ENCODE data around the gene CFAP45.

The CFAP45 gene

DNA sequence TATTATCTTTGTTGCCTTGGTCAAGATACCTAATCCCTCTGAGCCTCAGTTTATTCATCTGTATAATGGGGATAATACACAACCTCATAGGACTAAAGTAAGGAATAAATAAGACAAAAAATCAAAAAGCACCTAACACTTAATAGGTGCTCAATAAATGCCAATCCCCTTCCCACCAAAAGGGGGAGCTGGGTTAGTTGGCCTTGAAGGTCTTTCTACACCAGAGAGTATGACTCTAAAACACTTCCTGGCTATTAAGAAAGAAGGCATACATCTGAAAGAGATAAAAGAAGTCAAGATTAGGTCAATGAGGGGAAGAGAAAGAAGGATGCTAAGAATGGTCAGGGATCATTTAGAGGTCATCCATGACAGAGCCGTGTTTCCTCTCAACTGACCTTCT is 48.6 kb downstream of the CFAP45 start:
- DNase-seq (ENCODE audit: low read depth), result no peak

DNA sequence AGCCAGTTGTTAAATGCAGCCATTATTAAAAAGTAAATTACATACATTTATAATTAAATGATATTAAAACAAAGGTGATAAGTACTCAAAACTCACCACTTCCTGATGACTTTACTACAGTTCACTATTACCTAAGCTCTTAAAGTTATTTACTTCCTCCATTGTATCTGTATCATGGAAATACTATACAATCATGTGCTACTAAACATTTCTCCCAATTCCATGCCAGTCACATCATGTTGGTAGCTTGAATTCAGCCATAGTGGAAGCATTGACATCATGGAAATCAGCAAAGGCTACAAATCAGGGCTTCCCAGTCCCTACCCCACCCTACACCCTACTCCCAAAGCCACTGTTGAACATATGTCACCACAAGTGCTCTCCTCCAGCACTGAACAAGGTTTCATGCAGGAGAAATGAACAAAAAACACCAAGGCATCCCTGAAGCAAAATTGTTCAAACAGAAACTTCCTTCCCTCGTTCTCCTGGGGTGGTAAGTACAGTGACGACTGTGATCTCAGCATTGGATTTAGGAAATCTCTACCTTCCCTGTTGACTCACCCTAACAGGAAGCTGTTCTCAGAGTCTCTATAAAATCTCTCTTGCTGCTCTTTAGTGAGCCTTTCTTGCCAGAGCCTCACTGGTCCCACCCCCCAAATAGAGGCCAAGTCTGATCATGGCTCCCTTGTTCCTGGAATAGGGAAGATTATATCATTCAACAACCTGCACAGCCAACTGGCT is 50.2 kb downstream of the CFAP45 start:
- DNase-seq (ENCODE audit: low read depth), result no peak

DNA sequence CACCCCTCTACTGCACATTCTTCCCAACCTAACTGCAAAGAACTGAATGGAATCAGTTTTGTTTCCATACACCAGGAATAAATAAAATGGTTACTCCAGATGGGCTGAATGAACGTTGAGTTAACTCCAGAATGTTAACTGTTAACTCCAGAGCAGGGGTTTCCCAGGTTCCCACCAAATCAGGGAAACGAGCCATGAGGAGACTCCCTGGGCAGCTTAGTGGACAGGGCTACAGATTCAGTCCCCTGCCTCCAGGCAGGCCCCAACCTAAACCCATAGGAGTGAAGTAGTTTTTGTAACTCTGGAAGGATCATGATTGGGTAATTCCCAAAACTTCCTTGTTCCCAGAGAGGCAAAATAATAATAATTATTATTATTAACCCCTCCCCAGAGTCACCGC is 51.6 kb downstream of the CFAP45 start:
- DNase-seq (ENCODE audit: low read depth), result no peak

DNA sequence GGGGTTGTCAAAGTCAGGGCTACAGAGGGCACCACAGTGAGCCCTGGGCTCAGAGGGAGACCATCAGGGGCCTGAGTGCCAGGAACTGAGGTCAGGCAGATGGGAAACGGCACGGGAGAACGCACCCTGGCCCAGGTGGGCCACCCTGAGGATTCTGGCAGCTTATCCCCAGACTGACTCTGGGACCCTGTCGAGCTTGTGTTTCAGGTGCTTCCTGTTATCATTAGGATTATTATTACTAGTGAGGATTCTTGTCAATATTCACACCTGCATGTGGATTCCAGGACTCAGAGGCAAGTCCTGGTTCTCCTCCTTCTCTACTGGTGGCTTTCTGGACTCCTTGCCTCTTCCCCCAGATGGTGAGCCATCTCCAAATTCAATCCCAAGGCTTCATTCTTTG is 52.7 kb downstream of the CFAP45 start:
- no peak for DNase-seq (ENCODE audit: low read depth)

DNA sequence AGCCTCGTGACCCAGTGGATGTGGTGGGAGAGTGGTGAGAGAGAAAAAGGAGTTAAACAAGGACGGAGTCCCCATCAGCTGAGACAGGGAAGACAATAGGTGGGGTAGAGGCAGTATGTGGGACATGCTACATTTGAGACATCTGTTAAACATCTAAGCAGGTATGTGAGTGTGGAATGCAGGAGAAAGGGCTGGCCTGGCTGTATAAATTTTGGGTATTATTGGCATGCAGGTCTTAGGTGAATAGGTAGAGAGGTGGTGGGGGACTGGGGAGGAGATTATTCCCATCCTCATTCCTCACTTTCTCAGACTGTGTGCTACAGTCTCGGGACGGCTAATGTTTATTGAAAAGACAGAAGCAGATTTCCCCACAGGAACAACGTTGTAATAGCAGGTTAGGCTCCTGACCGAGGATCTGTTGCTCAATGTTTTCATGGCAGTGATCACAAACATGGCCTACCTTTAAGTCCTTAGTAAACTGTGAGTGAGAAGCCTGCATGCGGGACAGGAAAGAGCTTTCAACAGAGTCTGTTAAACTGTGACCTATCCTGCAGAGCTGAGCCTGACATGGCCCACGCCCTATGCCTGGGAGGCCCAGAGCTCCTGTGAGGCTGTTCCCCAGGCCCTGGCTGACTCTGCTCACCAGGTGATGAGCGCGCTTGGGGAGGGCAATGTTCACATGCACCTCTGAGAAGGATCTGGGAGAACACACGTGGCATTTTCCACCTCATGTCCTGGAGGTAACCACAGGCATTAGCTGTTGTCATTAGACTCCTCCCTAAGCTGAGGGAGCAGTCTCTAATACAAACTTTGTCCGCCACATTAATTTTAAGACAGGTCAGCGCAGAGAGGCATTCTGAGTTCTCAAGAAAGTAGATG is 54.0 kb downstream of the CFAP45 start:
- no peak for DNase-seq (ENCODE audit: low read depth)

DNA sequence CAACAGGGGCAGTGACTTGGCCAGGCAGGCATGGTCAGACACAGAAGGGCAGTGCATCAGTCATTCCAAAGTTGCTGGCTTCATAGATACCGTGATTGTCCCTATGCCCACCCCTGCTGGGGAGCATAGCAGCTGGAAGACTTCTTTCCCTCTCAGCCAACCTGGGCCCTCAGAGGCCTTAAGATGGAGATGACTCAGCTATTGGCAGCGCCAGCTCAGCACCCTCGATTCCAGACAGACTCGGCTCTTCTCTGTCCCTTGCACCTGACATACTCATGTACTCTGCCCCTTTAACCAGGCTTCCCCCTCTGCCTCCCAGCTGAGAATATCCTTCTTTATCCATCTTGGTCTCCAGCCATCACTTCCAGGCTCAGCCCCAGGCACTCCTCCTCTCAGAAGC is 56.5 kb downstream of the CFAP45 start:
- DNase-seq (ENCODE audit: low read depth), result no peak

DNA sequence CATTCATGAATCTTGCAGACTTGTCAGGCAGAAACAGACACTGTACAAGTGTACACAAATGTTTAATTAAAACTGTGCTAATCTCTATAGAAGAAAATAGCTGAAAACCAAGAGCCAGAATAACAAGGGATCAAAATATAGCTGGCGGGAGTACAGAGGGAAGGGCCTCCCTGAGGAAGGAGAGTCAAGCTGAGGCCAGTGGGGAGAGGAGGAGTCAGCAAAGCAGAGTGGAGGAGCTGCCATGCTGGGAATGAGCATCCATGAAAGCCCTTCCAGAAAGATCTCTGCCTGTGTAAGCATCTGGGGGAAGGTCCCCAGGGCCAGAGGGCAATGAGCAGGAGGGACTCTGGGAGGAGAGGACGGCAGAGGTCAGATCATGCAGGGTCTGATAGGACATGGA is 58.2 kb downstream of the CFAP45 start:
- no peak for DNase-seq (ENCODE audit: low read depth)

DNA sequence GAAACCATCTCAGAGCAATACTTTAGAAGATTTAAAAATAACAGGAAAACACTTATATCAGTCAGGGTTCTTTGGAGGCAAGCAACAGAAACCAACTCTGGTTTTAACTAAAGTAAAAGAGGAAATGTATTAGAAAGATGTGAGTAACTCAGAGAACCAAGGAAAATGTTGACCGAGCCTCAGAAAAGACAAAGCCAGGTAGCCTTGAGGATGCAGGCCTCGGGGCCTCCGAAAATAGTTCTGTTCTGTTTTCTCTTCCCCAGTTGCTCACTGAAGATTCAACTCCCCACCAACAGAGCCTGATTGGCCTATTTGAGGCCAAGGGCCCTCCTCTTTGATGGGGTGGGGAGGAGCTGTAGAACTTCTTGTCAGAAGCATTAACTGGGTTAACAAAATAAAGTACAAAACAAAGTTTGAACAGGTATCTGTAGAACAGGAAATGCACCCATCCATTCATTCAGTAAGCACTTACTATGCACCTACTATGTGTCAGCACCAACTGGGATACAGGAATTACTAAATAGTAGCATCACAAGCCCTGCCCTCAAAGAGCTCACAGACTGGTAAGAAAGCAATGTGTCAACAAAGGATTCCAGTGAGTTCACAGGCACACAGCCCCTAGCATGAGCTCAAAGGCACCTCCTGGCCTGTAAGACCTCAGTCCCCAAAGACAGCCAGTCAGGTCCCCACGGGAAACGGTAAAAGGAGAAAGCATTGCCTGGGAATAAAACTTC is 60.7 kb downstream of the CFAP45 start:
- no peak for DNase-seq (ENCODE audit: low read depth)

DNA sequence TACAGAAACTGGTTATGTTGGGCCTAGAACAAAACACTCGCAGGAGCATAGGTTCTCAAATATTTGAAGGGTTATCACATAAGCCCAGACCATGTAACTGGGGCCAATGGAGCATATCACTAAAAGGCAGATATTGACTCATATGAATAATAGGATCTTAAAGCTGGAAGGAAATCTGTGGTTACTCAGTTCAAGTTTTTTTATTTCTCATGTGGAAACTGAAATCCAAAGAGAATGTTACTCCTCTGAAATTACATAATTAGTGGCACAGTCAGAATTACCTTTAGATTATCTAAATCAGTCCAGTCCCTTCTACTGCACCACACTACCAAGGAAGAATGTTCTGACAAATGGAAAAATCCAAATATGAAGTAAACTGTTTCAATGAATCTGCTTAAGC is 61.2 kb downstream of the CFAP45 start:
- DNase-seq (ENCODE audit: low read depth), result no peak

DNA sequence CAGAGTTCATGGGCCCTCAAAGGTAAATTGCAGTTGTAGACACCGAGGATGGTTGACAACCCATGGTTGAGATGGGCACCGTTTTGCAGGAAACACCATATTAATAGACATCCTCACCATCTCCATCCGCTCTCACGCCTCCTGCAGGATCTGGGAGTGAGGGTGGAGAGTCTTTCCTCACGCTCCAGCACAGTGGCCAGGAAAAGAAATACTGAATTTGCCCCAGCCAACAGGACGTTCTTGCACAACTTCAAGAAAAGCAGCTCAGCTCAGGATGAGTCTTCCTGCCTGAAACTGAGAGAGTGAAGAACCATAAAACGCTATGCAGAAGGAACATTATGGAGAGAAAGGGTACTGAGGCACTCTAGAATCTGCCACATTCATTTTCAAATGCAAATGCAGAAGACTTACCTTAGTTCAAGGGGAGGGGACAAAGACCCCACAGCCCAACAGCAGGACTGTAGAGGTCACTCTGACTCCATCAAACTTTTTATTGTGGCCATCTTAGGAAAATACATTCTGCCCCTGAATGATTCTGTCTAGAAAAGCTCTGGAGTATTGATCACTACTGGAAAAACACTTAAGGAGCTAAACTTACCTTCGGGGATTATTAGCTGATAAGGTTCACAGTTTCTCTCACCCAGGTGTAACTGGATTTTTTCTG is 64.0 kb downstream of the CFAP45 start:
- no peak for DNase-seq (ENCODE audit: low read depth)

DNA sequence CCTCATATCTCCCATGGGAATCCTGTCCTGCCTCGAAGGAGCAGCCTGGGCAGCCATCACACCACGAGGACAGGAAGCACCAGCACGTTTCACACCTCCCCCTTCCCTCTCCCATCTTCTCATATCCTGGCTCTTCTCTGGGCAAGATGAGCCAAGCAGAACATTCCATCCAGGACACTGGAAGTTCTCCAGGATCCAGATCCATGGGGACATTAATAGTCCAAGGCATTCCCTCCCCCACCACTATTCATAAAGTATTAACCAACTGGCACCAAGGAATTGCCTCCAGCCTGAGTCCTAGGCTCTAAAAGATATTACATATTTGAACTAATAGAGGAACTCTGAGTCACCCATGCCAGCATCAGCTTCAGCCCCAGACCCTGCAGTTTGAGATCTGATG is 64.6 kb downstream of the CFAP45 start:
- no peak for DNase-seq (ENCODE audit: low read depth)

DNA sequence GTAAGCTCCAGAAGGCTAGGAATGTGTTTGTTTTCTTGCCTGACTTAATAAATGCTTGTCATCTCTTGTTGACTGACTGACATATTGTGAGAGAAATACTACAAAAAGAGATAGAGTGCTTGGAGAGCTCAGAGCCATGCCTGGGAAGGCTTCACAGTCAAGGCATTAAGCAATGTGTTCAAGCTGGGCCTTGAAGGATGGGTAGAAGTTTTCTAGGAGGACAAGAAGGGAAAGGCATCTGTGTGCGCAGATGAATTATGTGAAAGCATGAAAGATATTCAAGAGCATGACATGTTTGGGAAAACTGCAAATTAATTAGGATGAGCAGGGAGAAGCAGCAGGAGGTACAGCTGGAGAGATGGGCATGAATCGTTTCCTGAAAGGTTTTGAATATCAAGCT is 67.7 kb downstream of the CFAP45 start:
- no peak for DNase-seq (ENCODE audit: low read depth)

DNA sequence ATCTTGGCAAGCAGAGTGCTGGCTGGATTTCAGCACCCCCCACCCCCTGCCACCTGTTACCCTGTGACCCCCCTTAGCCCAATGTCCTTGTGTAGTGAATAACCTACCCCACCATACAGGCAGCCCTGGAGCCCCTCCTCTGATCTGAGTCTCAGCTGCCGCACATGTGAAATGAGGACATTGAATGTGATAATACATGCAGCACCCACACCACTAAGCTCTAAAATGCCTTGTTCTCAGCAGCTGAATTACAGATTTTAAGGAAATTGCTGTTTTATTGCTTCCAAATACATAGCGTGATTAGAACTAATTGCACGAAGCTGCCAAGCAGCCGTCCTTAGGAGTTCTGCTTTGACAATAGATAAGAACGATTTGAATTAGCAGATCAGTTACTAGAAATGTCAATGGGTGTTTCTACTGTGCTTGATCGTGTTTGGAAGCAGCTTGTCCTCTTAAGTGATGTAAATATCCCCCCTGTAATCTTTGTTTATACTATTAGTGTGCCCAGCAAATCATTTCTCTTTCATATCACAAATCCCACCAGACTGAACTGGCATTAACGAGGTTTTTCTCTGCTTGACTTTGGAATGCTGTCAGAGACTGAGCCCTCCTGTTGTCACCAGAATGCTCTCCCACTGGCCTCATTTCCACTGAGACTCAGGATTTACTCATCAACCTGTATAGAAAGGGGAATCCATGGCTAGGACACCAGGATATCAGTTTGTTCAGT is 68.4 kb downstream of the CFAP45 start:
- DNase-seq (ENCODE audit: low read depth), result no peak

DNA sequence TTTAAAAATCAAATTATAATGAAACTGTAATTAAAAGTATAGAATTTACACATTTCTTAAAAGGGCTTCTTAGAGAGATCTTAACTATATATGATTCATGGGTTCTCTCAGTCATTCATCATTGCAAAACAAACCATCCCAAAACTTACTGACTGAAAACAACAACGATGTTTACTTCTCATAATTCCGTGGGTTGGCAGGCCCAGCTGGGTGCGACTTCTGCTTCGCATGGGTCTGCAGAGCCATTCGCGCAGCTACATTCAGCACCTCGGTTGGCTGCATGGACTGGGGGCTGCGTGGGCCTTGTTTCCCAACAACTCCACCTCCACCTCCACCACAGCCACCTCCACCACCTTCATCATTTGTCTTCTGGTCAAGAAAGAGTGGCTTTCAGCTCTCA is 69.2 kb downstream of the CFAP45 start:
- DNase-seq (ENCODE audit: low read depth), result no peak

DNA sequence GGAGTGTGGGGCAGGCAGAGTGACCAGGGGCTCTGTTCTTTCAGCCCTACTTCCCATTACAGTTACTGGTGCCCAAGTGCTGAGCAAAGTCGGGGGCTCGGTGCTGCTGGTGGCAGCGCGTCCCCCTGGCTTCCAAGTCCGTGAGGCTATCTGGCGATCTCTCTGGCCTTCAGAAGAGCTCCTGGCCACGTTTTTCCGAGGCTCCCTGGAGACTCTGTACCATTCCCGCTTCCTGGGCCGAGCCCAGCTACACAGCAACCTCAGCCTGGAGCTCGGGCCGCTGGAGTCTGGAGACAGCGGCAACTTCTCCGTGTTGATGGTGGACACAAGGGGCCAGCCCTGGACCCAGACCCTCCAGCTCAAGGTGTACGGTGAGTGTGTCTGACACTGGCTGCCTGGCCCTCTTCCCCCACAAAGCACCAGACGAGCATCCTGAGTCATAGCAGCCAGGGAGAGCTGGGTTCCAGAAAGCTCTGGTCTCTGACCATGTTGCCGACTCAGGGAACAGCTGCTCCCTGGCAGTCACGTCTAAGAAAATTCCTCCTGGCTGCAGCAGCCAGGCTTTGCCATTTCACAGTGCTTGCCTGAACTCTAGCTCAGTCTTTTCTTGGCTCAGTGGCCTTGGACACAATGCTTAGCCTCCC is 70.0 kb downstream of the CFAP45 start:
- no peak for DNase-seq (ENCODE audit: low read depth)

DNA sequence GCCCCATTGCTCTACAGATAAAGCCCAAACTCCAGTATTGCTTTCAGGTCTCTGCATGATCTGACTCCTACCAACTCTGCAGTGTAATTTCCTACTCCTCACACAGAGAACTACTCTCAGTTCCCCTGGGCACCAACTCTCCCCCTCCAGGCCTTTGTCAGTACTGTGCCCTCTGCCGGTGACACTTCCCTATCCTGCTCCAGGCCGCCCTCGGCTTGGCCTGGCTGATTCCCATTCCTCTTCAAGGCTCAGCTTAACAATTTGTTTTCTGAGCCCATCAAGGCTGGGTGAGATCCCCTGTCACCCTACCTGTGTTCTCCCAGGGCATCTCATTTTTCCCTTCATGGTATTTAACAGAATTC is 70.7 kb downstream of the CFAP45 start:
- no peak for DNase-seq (ENCODE audit: low read depth)

DNA sequence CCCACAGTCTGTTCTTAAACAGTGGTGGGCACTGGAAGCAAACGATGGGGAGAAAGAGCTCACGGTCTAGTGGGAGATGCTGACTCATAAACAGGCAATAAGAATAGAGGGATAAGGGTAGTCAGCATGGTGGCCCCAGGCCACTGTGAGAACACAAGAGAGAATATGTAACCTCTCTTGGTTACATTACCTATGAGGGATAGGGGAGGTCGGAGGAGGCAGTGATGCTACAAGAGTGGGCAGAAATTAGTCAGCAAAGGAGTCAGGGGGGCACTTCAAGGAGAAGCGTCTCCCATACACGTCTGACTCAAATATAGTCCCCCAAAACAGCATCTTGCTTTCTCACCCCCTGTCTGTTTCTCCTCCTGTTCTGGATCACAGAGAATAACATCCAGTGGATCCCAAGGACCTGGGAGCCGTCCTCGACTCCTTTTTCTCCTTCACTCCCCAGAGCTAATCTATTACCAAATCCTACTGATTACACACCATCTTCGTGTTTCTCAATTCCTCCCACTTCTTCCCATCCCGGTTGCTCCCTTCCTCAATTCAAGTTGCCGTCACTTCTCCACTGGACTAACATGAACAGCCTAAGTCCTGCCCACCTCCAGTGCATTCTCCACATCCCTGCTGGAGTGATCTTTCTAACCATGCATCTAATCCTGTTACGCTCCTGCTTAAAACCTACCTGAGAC is 71.2 kb downstream of the CFAP45 start:
- DNase-seq (ENCODE audit: low read depth), result no peak

DNA sequence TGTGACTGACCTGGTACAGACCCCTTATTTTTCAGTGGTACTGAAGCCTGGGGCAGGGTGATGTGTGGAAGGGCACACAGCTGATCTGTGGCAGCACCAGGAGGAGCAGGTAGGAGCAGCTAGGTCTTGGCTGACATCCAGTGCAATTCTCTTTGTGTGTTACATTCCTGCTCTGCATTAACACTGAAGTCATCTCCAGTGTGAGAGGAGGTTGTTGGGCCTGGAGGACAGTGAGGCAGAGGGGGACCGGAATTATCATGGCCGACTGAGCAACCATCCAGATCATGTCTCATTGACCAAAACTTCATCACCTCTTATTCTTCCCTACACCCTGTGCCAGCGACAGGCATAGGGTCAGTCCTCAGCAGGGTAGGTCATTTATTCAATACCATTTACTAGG is 71.8 kb downstream of the CFAP45 start:
- no peak for DNase-seq (ENCODE audit: low read depth)

DNA sequence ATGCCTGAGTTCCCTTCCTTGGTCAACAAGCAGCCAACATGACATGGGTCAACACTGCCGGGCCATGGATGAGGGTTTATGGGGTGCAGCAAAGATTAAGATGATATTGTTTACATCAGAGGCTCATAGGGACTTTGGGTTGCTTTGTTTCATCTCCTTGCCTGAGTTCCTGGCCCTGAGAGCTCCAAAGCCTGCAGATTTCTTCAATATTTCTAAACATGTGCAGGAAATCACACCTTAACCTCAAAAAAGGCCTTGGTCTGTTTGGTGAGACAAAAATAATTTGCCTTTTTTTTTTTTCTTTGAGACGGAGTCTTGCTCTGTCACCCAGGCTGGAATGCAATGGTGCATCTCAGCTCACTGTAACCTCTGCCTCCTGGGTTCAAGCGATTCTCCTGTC is 72.4 kb downstream of the CFAP45 start:
- no peak for DNase-seq (ENCODE audit: low read depth)

DNA sequence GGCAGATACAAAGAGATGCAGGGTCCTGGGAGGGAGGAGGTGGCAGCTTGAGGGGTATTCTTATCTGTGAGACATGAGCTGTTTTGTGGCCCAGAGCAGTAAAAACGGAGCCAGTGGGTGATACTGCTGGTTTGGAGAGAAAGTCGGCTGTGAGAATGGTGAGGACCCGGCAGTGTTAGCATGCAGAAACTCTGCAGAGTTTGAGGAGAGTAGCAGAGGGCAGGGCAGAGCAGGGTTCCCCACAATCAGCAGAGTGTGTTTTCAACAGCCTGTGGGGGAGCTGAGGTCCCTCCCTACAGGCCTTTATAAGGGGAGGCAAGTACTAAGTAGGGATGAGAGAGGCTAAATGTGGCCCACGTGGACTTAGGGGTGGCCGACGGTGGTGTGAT is 72.9 kb downstream of the CFAP45 start:
- no peak for DNase-seq (ENCODE audit: low read depth)
